HG03025 (cell line): Measurements from ENCODE around the gene PRSS2.
"Not testable (repeated sequence)": the region's sequence is repeated elsewhere in the genome, so short reads cannot be mapped to it uniquely, and the experiment has no call there.

Experiments used
- ATAC-seq: cut with Tn5 transposase; IDR thresholded peaks from one replicate; pipeline ENCODE4 v1.9.1; 2021; ENCODE audit warnings: mild to moderate bottlenecking, moderate library complexity; ENCODE audit not compliant: unreplicated experiment, low FRiP score

PRSS2 gene

DNA sequence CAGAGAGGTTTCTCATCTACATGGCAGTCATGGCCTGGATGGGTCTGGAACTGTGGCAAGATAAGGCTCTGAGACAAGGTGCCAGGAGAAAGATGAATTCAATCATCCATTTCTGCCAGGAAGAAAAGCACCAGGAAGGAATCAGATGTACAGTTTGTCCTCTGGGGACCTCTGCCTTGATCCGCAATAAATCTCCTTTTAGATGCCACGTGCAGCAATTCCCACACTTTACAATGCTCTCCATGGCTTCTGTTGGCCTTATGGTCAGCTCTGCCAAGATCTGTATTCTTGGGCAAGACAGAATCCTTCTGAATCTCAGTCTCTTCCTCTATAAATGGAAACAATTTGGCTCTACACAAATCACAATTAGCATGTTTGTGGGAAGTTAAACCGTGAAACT, 12.5 kb upstream of the PRSS2 start:
- not testable (repeated sequence) for ATAC-seq

DNA sequence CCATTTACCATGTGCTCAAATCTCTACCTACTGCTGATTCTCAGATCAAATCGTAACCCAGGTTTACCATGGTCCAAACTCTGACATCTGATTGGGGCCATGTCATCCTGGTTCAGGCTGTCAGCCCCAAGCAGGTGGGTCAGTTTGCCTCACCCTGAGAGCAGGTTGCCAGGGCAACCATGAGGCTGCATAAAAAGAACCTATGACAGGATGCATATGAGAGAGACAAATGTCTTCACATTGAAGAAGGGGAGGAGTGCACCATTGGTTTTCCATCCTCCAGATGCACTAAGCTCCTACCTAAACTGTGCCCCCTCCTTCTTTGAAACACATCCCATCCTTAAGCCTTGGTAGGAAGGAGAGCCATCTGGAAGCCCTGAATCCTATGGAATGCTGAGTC, 11.3 kb upstream of the PRSS2 start:
- ATAC-seq = no peak

DNA sequence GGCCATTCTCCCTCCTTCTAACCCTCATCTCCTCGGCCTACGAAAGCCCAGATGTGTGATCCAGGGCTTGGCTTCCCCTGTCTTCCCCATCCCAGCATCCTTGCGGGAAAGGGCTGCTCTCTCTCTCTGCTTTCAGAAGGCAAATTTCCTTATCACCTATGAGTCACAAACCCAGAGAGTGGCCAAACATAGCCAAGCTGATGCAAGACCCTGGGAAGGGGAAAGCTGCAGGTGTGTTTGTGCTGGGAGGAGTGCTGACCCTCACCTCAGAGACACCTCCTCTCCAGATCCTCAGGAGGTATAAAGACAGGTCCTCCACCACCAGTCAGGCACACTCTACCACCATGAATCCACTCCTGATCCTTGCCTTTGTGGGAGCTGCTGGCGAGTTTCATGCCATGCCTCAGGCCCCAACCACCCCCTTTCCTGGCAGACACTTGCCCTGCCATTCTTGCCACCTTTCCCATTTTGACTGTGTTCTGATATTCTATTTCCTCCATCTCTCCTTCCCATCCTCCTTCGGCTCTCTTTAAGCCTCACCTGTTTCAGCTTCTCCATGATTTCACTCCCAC, 10.6 kb upstream of the PRSS2 start:
- ATAC-seq = no peak

DNA sequence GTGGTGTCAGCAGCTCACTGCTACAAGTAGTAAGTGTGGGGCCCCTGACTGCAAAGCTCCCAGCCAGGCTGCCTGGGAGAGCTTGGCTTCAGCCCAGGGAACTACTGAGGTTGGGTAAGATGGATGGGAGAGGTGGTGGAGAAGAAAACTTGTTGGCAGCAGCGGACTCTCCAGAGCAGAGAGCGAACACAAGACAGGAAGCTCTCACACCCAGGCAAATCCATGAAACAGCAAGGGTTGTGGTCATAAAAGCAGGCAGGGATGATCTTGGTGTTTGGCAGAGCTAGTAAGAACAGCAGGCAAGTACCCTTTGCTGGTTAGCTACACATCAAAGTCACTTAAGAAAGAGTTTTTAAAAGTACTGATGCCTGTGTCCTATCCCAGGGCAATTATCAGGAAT, 9.2 kb upstream of the PRSS2 start:
- not testable (repeated sequence) for ATAC-seq

DNA sequence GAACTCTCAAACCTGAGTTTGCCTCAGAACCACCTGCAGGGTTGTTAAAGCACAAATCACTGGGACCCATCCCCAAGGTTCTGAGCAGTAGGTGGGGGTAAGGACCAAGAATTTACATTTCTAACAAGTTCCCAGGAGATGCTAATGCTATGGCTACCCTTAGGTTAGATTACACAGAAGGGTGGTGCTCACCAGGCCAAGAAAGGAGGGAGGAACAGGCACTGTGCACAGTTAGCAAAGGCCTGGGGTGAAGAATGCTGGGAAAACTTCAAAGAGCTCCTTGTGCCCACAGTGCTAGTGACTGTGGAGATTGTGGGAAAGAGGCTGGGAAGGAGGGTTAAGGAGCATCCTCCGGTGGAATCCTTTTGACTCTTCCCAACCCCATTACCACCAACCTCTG, 8.7 kb upstream of the PRSS2 start:
- ATAC-seq = no peak

DNA sequence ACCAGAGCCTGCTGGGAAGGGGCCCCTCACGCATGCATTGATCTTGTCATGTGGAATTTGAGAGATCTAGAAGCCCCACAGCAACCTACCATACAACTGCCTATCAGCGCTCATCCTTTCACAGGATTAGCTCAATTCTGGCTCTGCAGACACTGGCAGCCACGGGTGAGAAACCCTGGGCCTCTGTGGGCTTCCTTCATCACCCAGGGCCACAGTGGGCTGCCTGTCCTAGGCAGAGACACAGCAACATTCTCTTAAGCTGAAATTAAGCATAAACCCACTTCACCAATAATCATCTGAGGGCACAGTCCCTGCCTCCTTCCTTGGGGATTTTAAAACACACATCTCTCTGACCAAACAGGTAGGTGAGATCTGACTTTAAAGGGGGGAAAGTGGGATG, 3.3 kb upstream of the PRSS2 start:
- no peak for ATAC-seq

DNA sequence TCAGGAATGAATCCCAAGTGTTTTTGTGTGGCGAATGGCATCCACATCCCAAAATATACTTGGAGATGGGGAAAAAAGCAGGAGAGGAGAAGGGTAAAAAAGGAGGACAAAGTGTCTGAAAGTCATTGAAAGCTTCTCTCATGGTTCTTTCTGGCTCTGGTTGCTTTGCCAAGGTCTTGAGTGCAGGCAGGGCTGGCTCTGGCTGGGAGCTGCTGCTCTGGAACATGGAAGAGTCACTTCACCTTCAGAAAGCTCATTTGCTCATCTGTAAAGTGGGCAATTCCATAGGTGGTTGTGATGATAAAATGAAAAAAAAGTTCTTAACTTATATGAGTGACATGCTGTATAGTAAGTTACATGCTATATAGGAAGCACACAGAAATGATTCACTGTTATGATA, 2.9 kb upstream of the PRSS2 start:
- no peak for ATAC-seq

DNA sequence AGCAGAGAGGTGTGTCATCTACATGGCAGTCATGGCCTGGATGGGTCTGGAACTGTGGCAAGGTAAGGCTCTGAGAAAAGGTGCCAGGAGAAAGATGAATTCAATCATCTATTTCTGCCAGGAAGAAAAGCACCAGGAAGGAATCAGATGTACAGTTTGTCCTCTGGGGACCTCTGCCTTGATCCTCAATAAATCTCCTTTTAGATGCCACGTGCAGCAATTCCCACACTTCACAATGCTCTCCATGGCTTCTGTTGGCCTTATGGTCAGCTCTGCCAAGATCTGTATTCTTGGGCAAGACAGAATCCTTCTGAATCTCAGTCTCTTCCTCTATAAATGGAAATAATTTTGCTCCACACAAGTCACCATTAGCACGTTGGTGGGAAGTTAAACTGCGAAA, 1.9 kb upstream of the PRSS2 start:
- ATAC-seq = not testable (repeated sequence)

DNA sequence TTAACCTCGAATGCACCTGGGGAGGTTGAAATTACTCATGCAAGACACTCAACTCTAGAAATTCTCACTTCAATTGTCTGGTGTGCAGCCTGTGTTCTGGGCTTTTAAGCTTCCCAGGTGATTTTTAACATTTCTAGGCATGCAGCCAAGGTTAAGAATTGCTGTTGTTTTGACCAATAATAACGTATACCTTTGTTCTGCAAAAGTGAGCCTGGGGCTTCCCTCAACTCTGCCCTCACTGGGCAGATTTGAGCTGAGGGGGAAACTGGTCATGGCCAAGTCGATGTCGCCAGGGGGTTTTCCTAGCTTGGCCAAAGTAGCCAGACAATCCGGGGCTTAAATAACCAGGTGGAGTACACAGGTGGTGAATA, 568 bp downstream of the PRSS2 start:
- ATAC-seq = peak; percentile 89

DNA sequence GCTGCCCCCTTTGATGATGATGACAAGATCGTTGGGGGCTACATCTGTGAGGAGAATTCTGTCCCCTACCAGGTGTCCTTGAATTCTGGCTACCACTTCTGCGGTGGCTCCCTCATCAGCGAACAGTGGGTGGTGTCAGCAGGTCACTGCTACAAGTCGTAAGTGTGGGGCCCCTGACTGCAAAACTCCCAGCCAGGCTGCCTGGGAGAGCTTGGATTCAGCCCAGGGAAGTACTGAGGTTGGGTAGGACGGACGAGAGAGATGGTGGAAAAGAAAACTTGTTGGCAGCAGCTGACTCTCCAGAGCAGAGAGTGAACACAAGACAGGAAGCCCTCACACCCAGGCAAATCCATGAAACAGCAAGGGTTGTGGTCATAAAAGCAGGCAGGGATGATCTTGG, 1.3 kb downstream of the PRSS2 start:
- ATAC-seq = no peak

DNA sequence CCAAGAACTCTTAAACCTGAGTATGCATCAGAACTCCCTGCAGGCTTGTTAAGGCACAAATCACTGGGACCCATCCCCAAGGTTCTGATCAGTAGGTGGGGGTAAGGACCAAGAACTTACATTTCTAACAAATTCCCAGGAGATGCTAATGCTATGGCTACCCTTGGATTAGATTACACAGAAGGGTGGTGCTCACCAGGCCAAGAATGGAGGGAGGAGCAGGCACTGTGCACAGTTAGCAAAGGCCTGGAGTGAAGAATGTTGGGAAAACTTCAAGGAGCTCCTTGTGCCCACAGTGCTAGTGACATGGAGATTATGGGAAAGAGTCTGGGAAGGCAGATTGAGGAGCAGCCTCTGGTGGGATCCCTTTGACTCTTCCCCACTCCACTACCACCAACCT, 1.9 kb downstream of the PRSS2 start:
- ATAC-seq = no peak

DNA sequence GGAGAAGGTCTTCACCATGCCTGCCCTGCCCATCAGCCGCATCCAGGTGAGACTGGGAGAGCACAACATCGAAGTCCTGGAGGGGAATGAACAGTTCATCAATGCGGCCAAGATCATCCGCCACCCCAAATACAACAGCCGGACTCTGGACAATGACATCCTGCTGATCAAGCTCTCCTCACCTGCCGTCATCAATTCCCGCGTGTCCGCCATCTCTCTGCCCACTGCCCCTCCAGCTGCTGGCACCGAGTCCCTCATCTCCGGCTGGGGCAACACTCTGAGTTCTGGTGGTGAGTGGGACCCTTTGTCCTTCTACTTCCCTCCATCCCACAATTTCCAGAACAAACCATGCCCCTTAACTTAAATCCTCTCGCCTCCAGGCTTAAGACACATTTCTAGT, 2.5 kb downstream of the PRSS2 start:
- ATAC-seq = no peak

DNA sequence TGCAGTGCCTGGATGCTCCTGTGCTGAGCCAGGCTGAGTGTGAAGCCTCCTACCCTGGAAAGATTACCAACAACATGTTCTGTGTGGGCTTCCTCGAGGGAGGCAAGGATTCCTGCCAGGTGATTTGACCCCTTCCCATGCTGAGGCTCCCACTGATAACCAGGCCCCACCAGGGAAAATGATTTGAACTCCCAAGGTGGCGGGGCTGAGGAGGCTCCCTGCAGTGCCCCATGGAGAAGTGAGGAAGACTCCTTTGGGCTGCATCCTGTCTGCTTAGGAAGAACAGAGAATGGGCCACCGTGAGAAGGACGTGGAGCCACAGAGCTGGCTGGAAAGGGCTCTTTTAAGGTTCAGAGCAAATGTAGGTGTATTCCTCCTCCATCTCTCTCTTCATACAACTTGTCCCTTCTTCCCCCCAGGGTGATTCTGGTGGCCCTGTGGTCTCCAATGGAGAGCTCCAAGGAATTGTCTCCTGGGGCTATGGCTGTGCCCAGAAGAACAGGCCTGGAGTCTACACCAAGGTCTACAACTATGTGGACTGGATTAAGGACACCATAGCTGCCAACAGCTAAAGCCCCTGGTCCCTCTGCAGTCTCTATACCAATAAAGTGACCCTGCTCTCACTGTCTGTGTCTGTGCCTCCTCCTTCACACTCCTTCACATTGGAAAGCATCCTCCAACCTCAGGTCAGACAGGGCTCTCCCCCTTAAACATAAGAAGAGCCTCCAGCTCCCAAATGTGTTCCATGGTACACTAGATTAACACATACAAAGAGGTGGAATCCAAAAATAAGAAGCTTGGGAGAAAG, 3.4 kb downstream of the PRSS2 start:
- no peak for ATAC-seq

DNA sequence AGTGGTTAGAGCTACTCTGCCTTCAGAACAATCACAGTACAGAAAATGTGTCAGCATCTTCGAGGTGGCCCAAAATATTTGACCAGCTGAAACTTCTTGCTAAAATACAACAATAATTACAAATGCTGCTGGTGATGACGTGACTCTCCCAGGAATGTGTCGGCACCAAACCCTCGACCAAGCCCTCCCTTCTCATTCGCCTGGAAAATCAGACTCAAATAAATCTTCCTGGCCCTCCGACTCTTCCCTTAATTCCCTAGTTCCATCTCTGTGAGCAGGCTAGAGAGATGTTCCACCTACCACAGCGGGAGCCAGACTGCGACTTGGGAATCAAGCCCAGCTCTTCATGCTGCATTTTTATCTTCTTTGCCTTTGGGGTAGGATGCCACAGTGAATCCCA, 4.1 kb downstream of the PRSS2 start:
- ATAC-seq = no peak

DNA sequence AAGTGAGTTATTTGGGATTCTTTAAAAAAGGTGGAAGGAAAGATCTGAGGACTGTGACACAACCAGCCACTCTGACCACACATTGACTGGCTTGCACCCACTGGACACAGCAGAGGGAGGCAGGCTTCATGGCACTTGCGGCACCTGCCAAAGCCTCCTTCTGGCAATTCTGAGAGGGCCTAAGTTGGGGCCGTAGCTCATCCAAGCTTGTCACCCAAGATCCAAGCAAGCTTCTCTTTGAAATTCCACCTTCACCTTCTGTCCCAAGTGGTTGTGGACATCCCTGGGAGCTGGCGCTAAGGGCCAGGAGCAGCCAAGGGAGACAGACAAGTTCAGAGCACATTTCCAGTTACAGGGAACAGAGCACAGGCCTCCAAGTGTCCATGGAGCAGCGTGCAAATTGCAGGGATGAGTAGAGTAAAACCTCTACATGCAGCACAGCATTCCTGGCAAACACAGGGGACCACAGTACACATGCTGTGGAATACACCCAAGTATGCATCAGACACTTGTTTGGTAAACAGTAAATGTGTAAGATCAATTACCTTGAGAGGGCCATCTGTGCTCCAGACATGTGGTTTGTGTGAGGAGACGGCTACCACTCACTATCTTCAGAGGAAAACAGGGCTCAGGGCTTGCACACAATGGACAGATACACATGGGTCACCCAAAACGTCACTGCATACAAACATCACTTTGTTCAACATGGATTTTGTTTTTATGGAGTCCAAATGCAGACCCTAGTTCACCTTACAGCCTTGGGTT, 4.8 kb downstream of the PRSS2 start:
- ATAC-seq = not testable (repeated sequence)

DNA sequence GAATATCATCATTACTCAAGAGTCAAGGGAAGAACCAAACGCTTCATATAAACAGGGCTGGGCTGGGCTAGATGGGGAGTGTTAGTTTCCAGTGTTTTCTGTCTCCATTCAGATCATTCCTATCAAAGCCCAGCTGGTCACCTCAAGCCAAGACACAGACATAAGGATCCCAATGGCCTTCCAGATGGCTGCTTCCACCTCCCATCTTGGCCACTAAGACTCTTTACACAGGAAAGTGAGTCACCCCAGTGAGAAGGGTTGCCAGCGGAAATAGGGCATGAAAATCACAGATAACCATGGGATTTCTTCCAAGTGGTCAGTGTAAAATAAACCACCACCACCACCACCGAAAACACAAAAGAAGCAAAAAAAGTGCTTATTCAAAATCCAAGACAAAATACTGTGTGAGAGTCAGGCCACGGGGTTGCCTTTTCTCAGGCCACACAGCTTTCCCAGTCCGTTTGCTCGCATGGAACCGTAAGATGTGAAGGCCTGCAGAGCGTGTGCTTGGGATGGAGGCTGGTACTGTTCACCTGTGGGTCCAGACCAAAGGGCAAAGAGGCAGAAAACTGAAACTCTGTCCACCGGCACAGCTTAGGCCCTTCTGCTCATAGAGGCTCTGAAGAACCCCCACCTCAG, 5.6 kb downstream of the PRSS2 start:
- ATAC-seq = no peak

DNA sequence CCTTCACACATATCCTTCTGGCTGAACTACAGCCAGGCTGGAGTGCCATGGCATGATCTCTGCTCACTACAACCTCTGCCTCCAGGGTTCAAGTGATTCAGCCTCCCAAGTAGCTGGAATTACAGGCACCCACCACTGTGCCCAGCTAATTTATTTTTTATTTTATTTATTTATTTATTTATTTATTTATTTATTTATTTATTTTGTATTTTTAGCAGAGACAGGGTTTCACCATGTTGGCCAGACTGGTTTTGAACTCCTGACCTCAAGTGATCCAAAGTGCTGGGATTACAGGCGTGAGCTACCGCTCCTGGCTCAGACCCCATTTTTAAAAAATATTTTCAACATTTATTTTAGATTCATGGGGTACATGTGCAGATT, 6.1 kb downstream of the PRSS2 start:
- not testable (repeated sequence) for ATAC-seq

DNA sequence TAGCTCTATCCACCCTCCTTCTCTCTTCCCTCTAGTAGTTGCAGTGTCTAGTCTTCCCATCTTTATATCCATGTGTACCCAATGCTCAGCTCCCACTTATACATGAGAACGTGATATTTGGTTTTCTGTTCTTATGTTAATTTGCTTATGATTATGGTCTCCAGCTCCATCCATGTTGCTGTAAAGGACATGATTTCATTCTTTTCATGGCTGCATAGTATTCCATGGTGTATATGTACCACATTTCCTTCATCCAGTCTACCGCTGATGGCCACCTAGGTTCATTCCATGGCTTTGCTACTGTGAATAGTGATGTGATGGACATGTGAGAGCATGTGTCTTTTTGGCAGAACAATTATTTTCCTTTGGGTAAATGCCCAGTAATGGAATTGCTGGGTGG, 6.5 kb downstream of the PRSS2 start:
- ATAC-seq = no peak

DNA sequence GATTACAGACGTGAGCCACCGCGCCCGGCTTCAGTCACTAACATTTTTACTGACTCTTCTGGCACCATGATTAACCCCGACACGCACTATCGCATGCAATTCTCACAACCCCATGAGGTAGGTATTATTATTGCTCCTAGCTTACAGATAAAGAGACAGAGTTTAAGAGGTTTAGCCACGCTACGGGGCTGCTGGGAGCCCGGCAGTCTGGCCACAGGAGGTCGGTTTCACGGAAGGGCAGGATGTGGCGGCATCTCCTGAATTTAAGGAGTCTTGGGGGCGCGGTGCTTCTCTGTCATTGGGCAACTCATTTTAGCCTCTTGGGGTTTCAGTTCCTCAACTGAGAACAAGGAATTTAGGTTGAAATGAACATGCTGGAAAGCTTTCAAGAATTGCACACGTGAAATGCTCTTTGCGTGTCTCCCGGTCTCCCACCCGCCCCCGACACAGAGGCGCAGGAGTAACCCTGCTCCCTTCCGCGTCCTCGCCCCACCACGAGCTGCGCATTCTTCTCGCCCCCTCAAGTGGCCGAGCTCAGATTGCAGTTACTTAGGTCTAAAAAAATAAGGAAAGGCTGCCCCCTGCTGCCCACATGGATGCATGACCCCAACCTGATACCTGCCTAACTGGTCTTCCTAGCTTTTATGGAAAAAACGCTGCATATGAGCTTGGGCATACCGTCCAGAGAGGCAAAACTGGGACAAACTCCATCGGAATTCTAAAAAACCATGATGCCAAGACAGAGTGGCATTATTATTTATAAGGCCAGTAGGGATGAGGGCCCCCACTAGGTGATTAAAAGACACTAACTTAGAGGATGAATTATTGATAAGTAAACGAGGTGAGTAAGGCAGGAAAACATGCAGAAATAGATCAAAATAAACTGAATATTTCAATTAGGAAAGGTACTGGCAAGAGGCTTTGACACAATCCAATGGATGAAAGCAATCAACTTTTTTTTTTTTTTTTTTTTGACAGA, 12.4 kb downstream of the PRSS2 start:
- ATAC-seq = peak; percentile 90

DNA sequence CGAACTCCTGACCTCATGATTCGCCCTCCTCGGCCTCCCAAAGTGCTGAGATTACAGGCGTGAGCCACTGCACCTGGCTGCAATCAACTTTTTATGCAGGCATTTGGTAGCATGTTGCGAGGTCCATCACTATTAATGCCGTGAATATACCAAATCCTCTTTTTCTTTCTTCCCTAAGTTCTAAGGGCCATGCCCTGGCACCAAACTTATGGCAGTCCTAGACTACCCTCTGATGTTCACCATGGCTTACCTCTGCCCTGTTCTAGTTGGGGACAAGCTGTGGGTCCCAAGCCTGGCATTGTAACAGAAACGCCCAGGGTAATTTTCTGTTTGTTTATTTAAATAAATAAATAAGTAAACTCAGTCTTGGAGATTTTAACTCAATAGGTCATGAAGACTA, 13.3 kb downstream of the PRSS2 start:
- ATAC-seq = no peak
